OCI-LY1 (cell line): ENCODE measurements around the gene PTPRD.

Experiments
- H2AFZ ChIP-seq: fragments of 200-600 bp; sonication (generic), shearing (Covaris generic); 2 replicates; pipeline ENCODE4 v1.6.0; 2014; ENCODE audit warnings: antibody characterized with exemption, mild to moderate bottlenecking, low read length
- H3F3A ChIP-seq: fragments of 200-600 bp; sonication (generic), shearing (Covaris generic); 2 replicates; pipeline ENCODE4 v1.6.0; 2014; ENCODE audit warnings: mild to moderate bottlenecking, antibody characterized with exemption, low read length, moderate library complexity; ENCODE audit not compliant: insufficient read depth
- H3K27ac ChIP-seq: fragments of 200-600 bp; sonication (generic); 2 replicates; pipeline ENCODE4 v1.5.1; 2014; ENCODE audit warnings: low read length, mixed run types, mild to moderate bottlenecking, low read depth; ENCODE audit not compliant: poor library complexity, severe bottlenecking
- H3K27me3 ChIP-seq: fragments of 200-600 bp; sonication (generic); 2 replicates; pipeline ENCODE4 v1.6.0; 2014; ENCODE audit warnings: antibody characterized with exemption, mild to moderate bottlenecking, low read length, moderate library complexity; ENCODE audit not compliant: insufficient read depth
- H3K36me3 ChIP-seq: fragments of 200-600 bp; sonication (generic); 2 replicates; pipeline ENCODE4 v1.6.1; 2014; ENCODE audit warnings: mild to moderate bottlenecking, antibody characterized with exemption, low read length, moderate library complexity, mixed read lengths; ENCODE audit not compliant: insufficient read depth
- H3K4me1 ChIP-seq: fragments of 200-600 bp; sonication (generic); 2 replicates; pipeline ENCODE4 v1.5.1; 2014; ENCODE audit warnings: mild to moderate bottlenecking, low read length, moderate library complexity; ENCODE audit not compliant: insufficient read depth, severe bottlenecking
- H3K4me2 ChIP-seq: fragments of 200-600 bp; sonication (generic), shearing (Covaris generic); 2 replicates; pipeline ENCODE4 v1.6.1; 2014; ENCODE audit warnings: low read length
- H3K4me3 ChIP-seq: fragments of 200-600 bp; sonication (generic); 2 replicates; pipeline ENCODE4 v1.5.1; 2014; ENCODE audit warnings: low read length, low read depth, mild to moderate bottlenecking, mixed read lengths; ENCODE audit not compliant: poor library complexity, severe bottlenecking
- H3K79me2 ChIP-seq: fragments of 200-600 bp; shearing (Covaris generic); 2 replicates; pipeline ENCODE4 v1.6.1; 2016; ENCODE audit warnings: mixed run types, low read length, mixed read lengths; ENCODE audit not compliant: insufficient read depth
- H3K9ac ChIP-seq: fragments of 200-600 bp; sonication (generic), shearing (Covaris generic); 2 replicates; pipeline ENCODE4 v1.6.1; 2014; ENCODE audit warnings: mild to moderate bottlenecking, low read length, mixed read lengths
- H3K9me2 ChIP-seq: fragments of 200-600 bp; sonication (generic), shearing (Covaris generic); 2 replicates; pipeline ENCODE4 v1.6.1; 2014; ENCODE audit warnings: low read depth, mild to moderate bottlenecking, low read length, mixed read lengths
- H3K9me3 ChIP-seq: fragments of 200-600 bp; shearing (Covaris generic); 2 replicates; pipeline ENCODE4 v1.6.1; 2014; ENCODE audit warnings: low read length, mixed read lengths
- H4K20me1 ChIP-seq: fragments of 200-600 bp; sonication (generic), shearing (Covaris generic); 2 replicates; pipeline ENCODE4 v1.6.0; 2016; ENCODE audit warnings: mild to moderate bottlenecking, low read length; ENCODE audit not compliant: insufficient read depth
- EZH2 ChIP-seq: fragments of 200-600 bp; sonication (generic), shearing (Covaris generic); IDR thresholded peaks from 2 replicates; pipeline ENCODE4 v1.8.0; 2017; ENCODE audit warnings: borderline replicate concordance, mixed run types, mild to moderate bottlenecking, antibody characterized with exemption, low read length, moderate library complexity, mixed read lengths
- TF ChIP-seq, protein P1 (sequence below): fragments of 200-600 bp; sonication (generic), shearing (Covaris generic); IDR thresholded peaks from 2 replicates; pipeline ENCODE4 v1.5.1; 2017; ENCODE audit warnings: mild to moderate bottlenecking, antibody characterized with exemption, low read length, moderate library complexity, mixed read lengths

Gene PTPRD

DNA sequence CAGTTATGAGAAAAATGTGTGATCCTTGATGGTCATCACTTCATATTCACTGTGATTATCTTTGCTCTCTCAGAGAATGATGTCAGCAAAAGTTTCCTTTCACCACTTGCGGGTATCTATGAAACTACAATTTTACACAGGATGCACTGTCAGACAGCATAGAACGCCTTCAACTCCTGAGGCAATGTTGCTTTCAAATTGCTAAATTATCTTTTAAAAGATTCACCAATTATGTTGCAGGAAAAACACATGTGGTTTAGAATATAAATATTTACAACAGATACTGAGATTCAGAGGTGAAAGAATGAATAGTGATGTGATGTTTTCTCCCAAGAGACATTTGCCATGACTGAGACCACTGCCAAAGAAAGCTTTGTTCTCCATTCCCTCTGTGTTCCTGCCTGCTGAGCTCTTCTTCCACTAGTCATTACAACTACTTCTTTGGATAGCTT lies 1933.4 kb downstream of the PTPRD start:
- no peak overlapping the region for H3K27ac ChIP-seq
- H3K4me2 ChIP-seq, result no peak overlapping the region
- H3F3A ChIP-seq, result no peaks in the 10 kb centered on the region
- H4K20me1 ChIP-seq, result no peaks in the 10 kb centered on the region
- no peaks in the 10 kb centered on the region for H3K36me3 ChIP-seq
- no peak for TF ChIP-seq EZH2
- TF ChIP-seq, protein P1, sequence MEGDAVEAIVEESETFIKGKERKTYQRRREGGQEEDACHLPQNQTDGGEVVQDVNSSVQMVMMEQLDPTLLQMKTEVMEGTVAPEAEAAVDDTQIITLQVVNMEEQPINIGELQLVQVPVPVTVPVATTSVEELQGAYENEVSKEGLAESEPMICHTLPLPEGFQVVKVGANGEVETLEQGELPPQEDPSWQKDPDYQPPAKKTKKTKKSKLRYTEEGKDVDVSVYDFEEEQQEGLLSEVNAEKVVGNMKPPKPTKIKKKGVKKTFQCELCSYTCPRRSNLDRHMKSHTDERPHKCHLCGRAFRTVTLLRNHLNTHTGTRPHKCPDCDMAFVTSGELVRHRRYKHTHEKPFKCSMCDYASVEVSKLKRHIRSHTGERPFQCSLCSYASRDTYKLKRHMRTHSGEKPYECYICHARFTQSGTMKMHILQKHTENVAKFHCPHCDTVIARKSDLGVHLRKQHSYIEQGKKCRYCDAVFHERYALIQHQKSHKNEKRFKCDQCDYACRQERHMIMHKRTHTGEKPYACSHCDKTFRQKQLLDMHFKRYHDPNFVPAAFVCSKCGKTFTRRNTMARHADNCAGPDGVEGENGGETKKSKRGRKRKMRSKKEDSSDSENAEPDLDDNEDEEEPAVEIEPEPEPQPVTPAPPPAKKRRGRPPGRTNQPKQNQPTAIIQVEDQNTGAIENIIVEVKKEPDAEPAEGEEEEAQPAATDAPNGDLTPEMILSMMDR, result no peak
- H2AFZ ChIP-seq, result no peak overlapping the region
- no peaks in the 10 kb centered on the region for H3K9me3 ChIP-seq
- no peak overlapping the region for H3K4me3 ChIP-seq
- no peaks in the 10 kb centered on the region for H3K27me3 ChIP-seq
- H3K9me2 ChIP-seq, result no peaks in the 10 kb centered on the region
- H3K4me1 ChIP-seq, result no peaks in the 10 kb centered on the region
- no peaks in the 10 kb centered on the region for H3K79me2 ChIP-seq
- H3K9ac ChIP-seq, result no peak overlapping the region

DNA sequence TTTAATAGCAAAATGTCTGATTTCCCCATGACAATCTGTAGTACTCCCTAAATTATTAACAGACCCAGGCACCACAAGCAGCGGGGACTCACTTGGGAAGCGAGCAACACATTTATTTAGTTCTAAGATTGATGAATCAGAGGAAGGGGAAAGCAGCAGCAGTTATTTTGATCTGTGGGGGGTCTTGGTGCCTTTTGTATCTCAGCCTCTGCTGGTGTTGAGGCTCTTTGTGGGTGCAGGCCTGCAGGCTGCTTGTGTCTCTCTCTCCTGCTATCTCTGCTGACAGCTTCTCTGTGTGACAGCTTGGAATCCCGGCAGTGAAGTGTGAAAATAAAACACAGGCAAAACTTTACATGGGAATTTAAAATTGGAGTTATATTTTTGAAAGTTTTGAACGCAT lies 1935.1 kb downstream of the PTPRD start:
- no peaks in the 10 kb centered on the region for H3K27me3 ChIP-seq
- no peak overlapping the region for H3K9ac ChIP-seq
- no peaks in the 10 kb centered on the region for H3K36me3 ChIP-seq
- H2AFZ ChIP-seq, result no peak overlapping the region
- H3K4me2 ChIP-seq, result no peak overlapping the region
- H3K79me2 ChIP-seq, result no peaks in the 10 kb centered on the region
- H3F3A ChIP-seq, result no peaks in the 10 kb centered on the region
- H3K9me2 ChIP-seq, result no peaks in the 10 kb centered on the region
- no peak for TF ChIP-seq EZH2
- TF ChIP-seq, protein P1, result no peak
- no peak overlapping the region for H3K4me3 ChIP-seq
- no peak overlapping the region for H3K27ac ChIP-seq
- H3K9me3 ChIP-seq, result no peaks in the 10 kb centered on the region
- H3K4me1 ChIP-seq, result no peaks in the 10 kb centered on the region
- no peaks in the 10 kb centered on the region for H4K20me1 ChIP-seq

DNA sequence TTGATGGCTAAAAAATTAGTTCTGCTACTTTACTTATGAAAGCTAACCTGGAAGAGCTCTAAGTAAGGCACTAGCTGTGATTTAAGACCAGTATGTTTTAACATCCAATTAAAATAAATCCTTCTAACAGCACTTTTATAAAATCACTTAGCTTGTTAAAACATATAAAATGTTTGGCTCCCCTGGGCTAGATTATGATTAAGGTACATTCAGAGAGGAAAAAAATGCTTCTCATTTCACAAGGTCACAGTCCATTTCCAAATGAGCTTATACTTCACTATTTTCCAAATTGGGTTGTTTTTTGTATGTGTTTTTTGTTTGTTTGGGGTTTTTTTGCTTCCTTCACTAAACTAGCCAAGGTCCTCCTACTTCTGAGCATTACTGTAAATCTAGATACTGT lies 1938.3 kb downstream of the PTPRD start:
- Histone ChIP-seq H4K20me1 (no peaks in the 10 kb centered on the region), H3K4me2 (no peak overlapping the region), H3K4me1 (no peaks in the 10 kb centered on the region), H3K9ac (no peak overlapping the region), H3K9me2 (no peaks in the 10 kb centered on the region), H3K9me3 (no peaks in the 10 kb centered on the region), H3K27me3 (no peaks in the 10 kb centered on the region), H3K27ac (no peak overlapping the region), H3K79me2 (no peaks in the 10 kb centered on the region), H3K36me3 (no peaks in the 10 kb centered on the region), H3F3A (no peaks in the 10 kb centered on the region), H2AFZ (no peak overlapping the region), H3K4me3 (no peak overlapping the region)
- no peak for TF ChIP-seq EZH2
- TF ChIP-seq, protein P1, result no peak
